ENCODE data around the gene FTCD.
"Not testable (repeated sequence)": the region's sequence is repeated elsewhere in the genome, so short reads cannot be mapped to it uniquely, and the experiment has no call there.

FTCD gene

DNA sequence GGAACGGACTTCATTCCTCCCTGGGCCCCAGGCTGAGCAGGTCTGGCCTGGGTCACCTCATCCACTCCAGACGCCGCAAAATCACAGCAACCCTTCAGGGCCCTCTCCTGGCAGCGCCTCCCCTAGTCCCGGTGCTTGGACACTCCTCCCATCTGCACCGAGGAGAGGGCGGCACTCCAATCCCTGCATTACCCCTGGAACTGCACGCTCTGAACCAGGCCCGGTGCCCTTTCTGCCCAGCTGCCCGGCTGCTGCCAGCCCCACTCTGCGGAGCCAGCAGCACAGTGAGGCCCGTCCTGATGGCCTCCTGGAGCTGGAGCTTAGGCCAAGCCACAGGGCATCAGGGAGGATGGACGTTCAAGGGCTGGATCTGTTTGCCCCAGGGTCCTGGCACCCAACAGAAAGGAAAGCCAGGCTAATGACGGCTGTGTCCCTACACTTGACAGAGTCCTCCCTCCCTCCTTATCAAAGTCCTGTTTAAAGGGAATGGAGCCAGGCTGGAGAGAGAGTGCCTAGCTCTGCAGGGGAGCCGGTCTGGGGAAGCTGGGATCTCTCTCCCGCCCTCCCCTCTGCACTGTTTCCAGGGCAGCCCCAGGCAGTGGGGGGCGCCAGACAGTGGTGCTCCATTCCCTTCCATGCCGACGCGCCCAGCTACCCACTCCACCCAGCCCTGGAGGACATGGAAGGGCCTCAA, 44.7 kb downstream of the FTCD start:
- DNase-seq (ENCODE audit: low read depth): no peak

- DNase-seq (ENCODE audit: low read depth): no peak
Observed at GRCh38 chr21:46109313-46110221, 45.8 kb downstream of the FTCD start.

GRCh38 chr21:46108827-46109312, 46.5 kb downstream of the FTCD start:
- no peak for DNase-seq (ENCODE audit: low read depth)

GRCh38 chr21:46107376-46107775, 48.0 kb downstream of the FTCD start:
- not testable (repeated sequence) for DNase-seq (ENCODE audit: low read depth)

- DNase-seq (ENCODE audit: low read depth): no peak
Observed at GRCh38 chr21:46104104-46104503, 51.3 kb downstream of the FTCD start.

DNA sequence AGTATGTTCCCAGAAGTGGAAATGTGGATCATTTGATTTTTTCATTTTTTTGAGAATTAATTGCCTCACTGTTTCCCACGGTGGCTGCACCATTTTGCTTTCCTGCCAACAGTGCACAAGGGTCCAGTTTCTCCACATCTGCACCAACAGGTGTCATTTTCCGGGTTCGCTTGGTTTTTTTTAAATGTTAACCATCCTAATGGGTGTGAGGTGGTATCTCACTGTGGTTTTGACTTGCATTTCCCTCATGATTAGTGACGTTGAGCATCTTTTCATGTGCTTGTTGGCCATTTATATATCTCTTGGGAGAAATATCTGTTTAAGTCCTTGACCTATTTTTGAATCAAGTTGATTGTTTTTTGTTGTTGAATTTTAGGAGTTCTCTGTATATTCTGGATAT, 54.5 kb downstream of the FTCD start:
- DNase-seq (ENCODE audit: low read depth): no peak

- DNase-seq (ENCODE audit: low read depth): peak; percentile 46
Observed at GRCh38 chr21:46100426-46100825, 55.0 kb downstream of the FTCD start.

DNA sequence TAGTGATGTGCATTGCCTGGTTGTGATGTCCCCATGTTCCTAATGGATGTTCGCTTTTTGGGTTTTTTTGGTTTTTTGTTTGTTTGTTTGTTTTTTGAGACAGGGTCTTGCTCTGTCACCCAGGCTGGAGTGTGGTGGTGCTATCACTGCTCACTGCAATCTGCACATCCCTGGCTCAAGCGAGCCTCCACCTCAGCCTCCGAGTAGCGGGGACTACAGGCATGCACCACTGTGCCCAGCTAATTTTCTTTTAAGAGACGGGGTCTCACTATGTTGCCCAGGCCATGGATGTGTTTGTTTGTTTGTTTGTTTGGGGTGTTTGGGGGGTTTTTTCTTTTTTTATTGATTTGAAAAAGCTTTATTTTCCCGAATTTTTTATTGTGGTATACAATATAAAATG, 55.4 kb downstream of the FTCD start:
- DNase-seq (ENCODE audit: low read depth): no peak

- DNase-seq (ENCODE audit: low read depth): no peak
Observed at GRCh38 chr21:46099476-46099875, 55.9 kb downstream of the FTCD start.

GRCh38 chr21:46098303-46099141, 56.9 kb downstream of the FTCD start:
- no peak for DNase-seq (ENCODE audit: low read depth)

GRCh38 chr21:46097336-46098293, 57.8 kb downstream of the FTCD start, which contains the start of gene COL6A2:
TSS of gene COL6A2 (plus strand) at chr21:46098112.
- DNase-seq (ENCODE audit: low read depth): no peak

- no peak for DNase-seq (ENCODE audit: low read depth)
Observed at GRCh38 chr21:46096596-46097335, 58.6 kb downstream of the FTCD start.

- DNase-seq (ENCODE audit: low read depth): no peak
Observed at GRCh38 chr21:46095814-46096595, 59.4 kb downstream of the FTCD start.

- DNase-seq (ENCODE audit: low read depth): no peak
Observed at GRCh38 chr21:46095083-46095719, 60.2 kb downstream of the FTCD start.

- DNase-seq (ENCODE audit: low read depth): no peak
Observed at GRCh38 chr21:46094401-46095082, 60.8 kb downstream of the FTCD start.

GRCh38 chr21:46093668-46094400, 61.5 kb downstream of the FTCD start:
- DNase-seq (ENCODE audit: low read depth): no peak

GRCh38 chr21:46092811-46093667, 62.3 kb downstream of the FTCD start:
- no peak for DNase-seq (ENCODE audit: low read depth)

All from fibroblast of the conjunctiva (primary cell).